ENCODE data around the gene OSBPL8.

GRCh38 chr12:76308866-76309265, 250.7 kb downstream of the OSBPL8 start:
- TF ChIP-seq POLR2A (IDR thresholded peaks at IDR 0.05): no peak
- TF ChIP-seq CTCF (IDR thresholded peaks at IDR 0.05): no peak
- no peak for TF ChIP-seq EP300 (IDR thresholded peaks at IDR 0.05)
- TF ChIP-seq POLR2AphosphoS5 (IDR thresholded peaks at IDR 0.05): no peak

Measured in sigmoid colon (tissue), 4 donors.